ENCODE measurements around the gene SKOR1. TPM values are rescaled to one million over a fixed set of nuclear protein-coding genes. Genes with fewer than 3 reads are reported as not detected.

Gene SKOR1
- total RNA-seq, 1 experiment from 2014 or later: 0.13 TPM

GRCh38 chr15:67784856-67785430, 40.4 kb upstream of the SKOR1 start:
- Histone ChIP-seq H3K9me2 (ENCODE audit: insufficient read depth) (no peaks in the 10 kb centered on the region), H3K9me3 (ENCODE audit: insufficient read depth, low read depth) (no peaks in the 10 kb centered on the region), H3K79me2 (ENCODE audit: low read depth) (no peaks in the 10 kb centered on the region), H3K4me3 (no peak overlapping the region), H3K27ac (no peak overlapping the region), H4K20me1 (ENCODE audit: insufficient read depth) (no peaks in the 10 kb centered on the region), H3K4me1 (replicated peaks; ENCODE audit: insufficient read depth) (no peaks in the 10 kb centered on the region), H3K36me3 (ENCODE audit: low read depth) (no peaks in the 10 kb centered on the region), H2AFZ (no peak overlapping the region), H3F3A (ENCODE audit: insufficient read depth, low read depth) (no peaks in the 10 kb centered on the region), H3K27me3 (ENCODE audit: insufficient read depth, low read depth) (no peaks in the 10 kb centered on the region), H3K4me2 (no peak overlapping the region)
- CTCF ChIA-PET: no interaction called here
- no TSS peak for BruUV-seq (replicated peaks)
- TF ChIP-seq CTCF (conservative IDR thresholded peaks at IDR 0.05) (no peak), EZH2 (IDR thresholded peaks at IDR 0.05; ENCODE audit: low read depth) (no peak)
- DNase-seq: no peak
- POLR2A ChIA-PET (ENCODE audit: unreplicated experiment): no interaction called here
- intact Hi-C loops (cut with micrococcal nuclease; ENCODE audit: unreplicated experiment): no loop called here

GRCh38 chr15:67785431-67785830, 39.9 kb upstream of the SKOR1 start:
- no peak for TF ChIP-seq CTCF (conservative IDR thresholded peaks at IDR 0.05)
- no peak for TF ChIP-seq EZH2 (IDR thresholded peaks at IDR 0.05; ENCODE audit: low read depth)
- Histone ChIP-seq H2AFZ (no peak overlapping the region), H3K36me3 (ENCODE audit: low read depth) (no peaks in the 10 kb centered on the region), H3K79me2 (ENCODE audit: low read depth) (no peaks in the 10 kb centered on the region), H3K4me3 (no peak overlapping the region), H3K27ac (no peak overlapping the region), H3K4me1 (replicated peaks; ENCODE audit: insufficient read depth) (no peaks in the 10 kb centered on the region), H4K20me1 (ENCODE audit: insufficient read depth) (no peaks in the 10 kb centered on the region), H3K9me2 (ENCODE audit: insufficient read depth) (no peaks in the 10 kb centered on the region), H3F3A (ENCODE audit: insufficient read depth, low read depth) (no peaks in the 10 kb centered on the region), H3K4me2 (no peak overlapping the region), H3K27me3 (ENCODE audit: insufficient read depth, low read depth) (no peaks in the 10 kb centered on the region), H3K9me3 (ENCODE audit: insufficient read depth, low read depth) (no peaks in the 10 kb centered on the region)
- intact Hi-C loops (cut with micrococcal nuclease; ENCODE audit: unreplicated experiment): no loop called here
- no peak for DNase-seq
- no TSS peak for BruUV-seq (replicated peaks)
- ChIA-PET CTCF (no interaction called here), POLR2A (ENCODE audit: unreplicated experiment) (interaction anchor here (0.6 kb wide), 1 partner anchor 65 kb away, joined by 4 read pairs; no protein-coding TSS in a partner anchor)

- no peaks in the 10 kb centered on the region for H3K36me3 ChIP-seq (ENCODE audit: low read depth)
- no TSS peak for BruUV-seq (replicated peaks)
These were observed 38.7 kb upstream of the SKOR1 start for GRCh38 chr15:67786646-67787045.

More at GRCh38 chr15:67786646-67787045, 38.7 kb upstream of the SKOR1 start:
- H3K4me1 ChIP-seq (replicated peaks; ENCODE audit: insufficient read depth): no peaks in the 10 kb centered on the region
- no peaks in the 10 kb centered on the region for H3K79me2 ChIP-seq (ENCODE audit: low read depth)
- no peaks in the 10 kb centered on the region for H4K20me1 ChIP-seq (ENCODE audit: insufficient read depth)
- ChIA-PET CTCF (no interaction called here), POLR2A (ENCODE audit: unreplicated experiment) (no interaction called here)
- H3K27me3 ChIP-seq (ENCODE audit: insufficient read depth, low read depth): no peaks in the 10 kb centered on the region
- no peak for DNase-seq
- no peaks in the 10 kb centered on the region for H3K9me2 ChIP-seq (ENCODE audit: insufficient read depth)
- no peak overlapping the region for H3K4me3 ChIP-seq
- H3K27ac ChIP-seq: no peak overlapping the region
- TF ChIP-seq EZH2 (IDR thresholded peaks at IDR 0.05; ENCODE audit: low read depth): no peak
- no peak for TF ChIP-seq CTCF (conservative IDR thresholded peaks at IDR 0.05)
- no peak overlapping the region for H3K4me2 ChIP-seq
- intact Hi-C loops (cut with micrococcal nuclease; ENCODE audit: unreplicated experiment): no loop called here
- H3K9me3 ChIP-seq (ENCODE audit: insufficient read depth, low read depth): no peaks in the 10 kb centered on the region
- H3F3A ChIP-seq (ENCODE audit: insufficient read depth, low read depth): no peaks in the 10 kb centered on the region
- no peak overlapping the region for H2AFZ ChIP-seq

Measured in PC-9 (cell line).